CD4-positive, alpha-beta T cell treated with Interleukin-6 at 100 ng/mL for 8 hours (primary cell): ENCODE results near the gene TFPI.
"Not testable (repeated sequence)": the region's sequence is repeated elsewhere in the genome, so short reads cannot be mapped to it uniquely, and the experiment has no call there.

Experiments used
- DNase-seq: peaks from one replicate; pipeline ENCODE4 v3.0.0-alpha.2; 2020; ENCODE audit warnings: mixed read lengths, low spot score

The TFPI gene

GRCh38 chr2:187554011-187554703 lies at the start of gene TFPI:
TFPI (minus strand) TSS chr2:187554435; CDS start chr2:187503768, 50,667 bp downstream.
- no peak for DNase-seq

GRCh38 chr2:187594801-187595200 lies 40.6 kb upstream of the TFPI start:
- no peak for DNase-seq

- no peak for DNase-seq
Measured at GRCh38 chr2:187593697-187594096, 39.5 kb upstream of the TFPI start.

- DNase-seq: no peak
Measured at GRCh38 chr2:187593098-187593497, 38.9 kb upstream of the TFPI start.

- no peak for DNase-seq
Measured at GRCh38 chr2:187590175-187590574, 35.9 kb upstream of the TFPI start.

- no peak for DNase-seq
Measured at GRCh38 chr2:187586011-187586641, 31.9 kb upstream of the TFPI start.

GRCh38 chr2:187581125-187581896 lies 27.1 kb upstream of the TFPI start:
- DNase-seq: no peak

- DNase-seq: no peak
Measured at GRCh38 chr2:187580462-187581124, 26.4 kb upstream of the TFPI start.

GRCh38 chr2:187577310-187577709 lies 23.1 kb upstream of the TFPI start:
- DNase-seq: no peak

- DNase-seq: no peak
Measured at GRCh38 chr2:187576906-187577305, 22.7 kb upstream of the TFPI start.

GRCh38 chr2:187575751-187576067 lies 21.5 kb upstream of the TFPI start:
- DNase-seq: no peak

GRCh38 chr2:187574969-187575750 lies 20.9 kb upstream of the TFPI start:
- DNase-seq: no peak

- DNase-seq: no peak
Measured at GRCh38 chr2:187573722-187574121, 19.5 kb upstream of the TFPI start.

GRCh38 chr2:187571996-187572395 lies 17.8 kb upstream of the TFPI start:
- not testable (repeated sequence) for DNase-seq

- DNase-seq: no peak
Measured at GRCh38 chr2:187569571-187569970, 15.3 kb upstream of the TFPI start.

GRCh38 chr2:187569042-187569441 lies 14.8 kb upstream of the TFPI start:
- no peak for DNase-seq

- no peak for DNase-seq
Measured at GRCh38 chr2:187567126-187567525, 12.9 kb upstream of the TFPI start.

GRCh38 chr2:187566712-187567111 lies 12.5 kb upstream of the TFPI start:
- DNase-seq: no peak

- DNase-seq: no peak
Measured at GRCh38 chr2:187566266-187566665, 12.0 kb upstream of the TFPI start.

- DNase-seq: not testable (repeated sequence)
Measured at GRCh38 chr2:187565618-187566017, 11.4 kb upstream of the TFPI start.

- DNase-seq: not testable (repeated sequence)
Measured at GRCh38 chr2:187556493-187556892, 2.3 kb upstream of the TFPI start.

- DNase-seq: no peak
Measured at GRCh38 chr2:187554704-187555082, 458 bp upstream of the TFPI start.
